Spleen (tissue), 11 donors: ENCODE measurements around the gene PER1. TPM values are rescaled to one million over a fixed set of nuclear protein-coding genes. Genes with fewer than 3 reads are reported as not detected.

Experiments
- DNase-seq: peaks from one replicate; pipeline ENCODE4 v3.0.0-alpha.2; 2020
- H3K27ac ChIP-seq, 8 donors: fragments of 200-600 bp; sonication (generic) in 7 of 8; 1 replicate in 4 of 8; 2 replicates in 4 of 8; pipeline versions ENCODE4 v1.5.0 to v1.8.0; 2016 to 2021; ENCODE audit warnings: inconsistent platforms in 4 of 8, mild to moderate bottlenecking in 4 of 8, moderate library complexity in 1 of 8
- H3K27me3 ChIP-seq, 7 donors: fragments of 200-600 bp; sonication (generic) in 6 of 7; replicated peaks in 1 of 7; 1 replicate in 4 of 7; 2 replicates in 3 of 7; pipeline versions ENCODE4 v1.5.0 to v1.8.0; 2016 to 2021; ENCODE audit warnings: inconsistent platforms in 3 of 7, mild to moderate bottlenecking in 1 of 7
- H3K36me3 ChIP-seq, 6 donors: fragments of 200-600 bp; sonication (generic) in 5 of 6; 1 replicate in 4 of 6; 2 replicates in 2 of 6; pipeline versions ENCODE4 v1.5.0 to v1.8.0; 2016 to 2021; ENCODE audit warnings: inconsistent platforms in 2 of 6
- H3K4me1 ChIP-seq, 6 donors: fragments of 200-600 bp; sonication (generic) in 5 of 6; 1 replicate in 3 of 6; 2 replicates in 3 of 6; pipeline versions ENCODE4 v1.5.0 to v1.8.0; 2016 to 2021; ENCODE audit warnings: inconsistent platforms in 3 of 6
- H3K4me3 ChIP-seq, 8 donors: fragments of 200-600 bp; sonication (generic) in 7 of 8; 1 replicate in 4 of 8; 2 replicates in 4 of 8; pipeline versions ENCODE4 v1.5.0 to v1.8.0; 2016 to 2021; ENCODE audit warnings: inconsistent platforms in 4 of 8, mild to moderate bottlenecking in 4 of 8, moderate library complexity in 2 of 8
- H3K9me3 ChIP-seq, 8 donors: fragments of 200-600 bp; sonication (generic) in 7 of 8; 1 replicate in 4 of 8; 2 replicates in 4 of 8; pipeline versions ENCODE4 v1.5.0 to v1.8.0; 2016 to 2021; ENCODE audit warnings: inconsistent platforms in 4 of 8
- CTCF ChIP-seq, 11 experiments: fragments of 200-600 bp in 7 of 11; fragments of 450-650 bp in 4 of 11; sonication (generic) in 4 of 11; IDR thresholded peaks in 8 of 11; conservative IDR thresholded peaks in 3 of 11; 1 replicate in 7 of 11; 2 replicates in 4 of 11; pipeline versions ENCODE4 v1.4.0 to v1.8.0; 2016 to 2021; ENCODE audit warnings: antibody characterized with exemption in 11 of 11, inconsistent platforms in 4 of 11, mild to moderate bottlenecking in 1 of 11
- POLR2A ChIP-seq, 3 donors: fragments of 450-650 bp; IDR thresholded peaks; one replicate each; pipeline ENCODE4 v1.5.1; 2017; ENCODE audit warnings: antibody characterized with exemption in 3 of 3, mild to moderate bottlenecking in 1 of 3
- POLR2AphosphoS5 ChIP-seq, 3 donors: sonication (generic); formaldehyde crosslinking; IDR thresholded peaks; one replicate each; pipeline ENCODE4 v1.5.1; 2017; ENCODE audit warnings: antibody characterized with exemption in 3 of 3
- WGBS, 5 donors: extraction: QIAGEN DNeasy Blood & Tissue Kit in 3 of 5; methylation state at CpG; one replicate each; pipeline versions ENCODE4 v1.1.5 to v1.1.7; 2013 to 2018; 5-methylcytosine and 5-hydroxymethylcytosine counted together
- intact Hi-C: fragments of 100-400 bp; cut with DNase I; formaldehyde crosslinking; loops from one replicate; pipeline ENCODE4 v1.15.0; 2023; ENCODE audit warnings: low total_unique reads
- polyA plus RNA-seq, 3 donors: library from polyadenylated mRNA; stranded (reverse); fragments of 200-250 nt; gene quantifications; one replicate each; pipeline ENCODE4 v1.2.1, GENCODE V29; 2013
- total RNA-seq, 7 donors: library from RNA; depleted of rRNA in 3 of 7; stranded (reverse); fragments of >200 nt in 3 of 7; fragmentation: NEBNext Ultra II Directional in 4 of 7; extraction: Animal tissue kit (Norgen Biotek cat#: 25700) in 4 of 7; gene quantifications; one replicate each; pipeline versions ENCODE4 v1.1.0 to v1.2.1, GENCODE V29; 2016 to 2021
- donor health status: healthy with polysubstance abuse.
- donor health status: DM: no; HTN: no; CAD: no; lungs with moderate emphysema.
- donor health status: DM: no; HTN: no; CAD: no.
- donor health status: Bipolar disorder and iron deficiency.
- donor health status: healthy.
- donor health status: DM: no; HTN: no; CAD: no.
- donor health status: DM: yes; HTN: yes; CAD: no.

Gene PER1
- total and polyA plus RNA-seq, 10 donors = 12.6 to 213 (median 73.5) TPM

DNA sequence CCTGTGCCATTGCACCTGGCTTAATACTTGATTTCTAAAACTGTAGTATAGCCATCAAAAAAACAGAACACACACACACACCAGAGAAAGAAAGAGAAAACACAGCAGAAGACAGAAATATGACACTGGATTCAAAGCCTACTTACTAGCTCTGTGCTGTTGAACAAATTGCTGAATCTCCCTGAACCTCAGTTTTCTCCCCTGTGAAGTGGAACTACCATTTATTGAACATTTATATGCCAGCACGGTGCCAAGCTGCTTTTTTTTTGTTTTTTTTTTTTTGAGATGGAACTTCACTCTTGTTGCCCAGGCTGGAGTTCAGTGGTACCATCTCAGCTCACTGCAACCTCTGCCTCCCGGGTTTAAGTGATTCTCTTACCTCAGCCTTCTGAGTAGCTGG, 51.4 kb downstream of the PER1 start:
- intact Hi-C loops = no loop called here
- WGBS, 5 donors = 82 to 89% (median 87%) methylated on average over 2 of the region's 2 CpGs
- no peaks in the 10 kb centered on the region for H3K9me3 ChIP-seq

GRCh38 chr17:8100111-8100510, 52.1 kb downstream of the PER1 start:
- Histone ChIP-seq H3K4me1 (no peaks in the 10 kb centered on the region), H3K36me3 (no peaks in the 10 kb centered on the region), H3K4me3 (no peak overlapping the region), H3K27me3 (peaks cover 0 to 18% (median 0%) of the 10 kb centered on the region in 7 donors), H3K27ac (no peak overlapping the region), H3K9me3 (no peaks in the 10 kb centered on the region)
- intact Hi-C loops = no loop called here
- TF ChIP-seq POLR2AphosphoS5 (IDR thresholded peaks at IDR 0.05) (no peak), CTCF (IDR thresholded peaks at IDR 0.05 in 8 of 11, conservative IDR thresholded peaks at IDR 0.05 in 3 of 11) (no peak), POLR2A (IDR thresholded peaks at IDR 0.05) (no peak)
- no peak for DNase-seq
- 22 to 45% (median 37%) methylated on average over 2 of the region's 2 CpGs for WGBS, 5 donors

More for the DNA sequence above, 51.4 kb downstream of the PER1 start:
- DNase-seq = no peak
- Histone ChIP-seq H3K27me3 (peaks cover 0 to 13% (median 0%) of the 10 kb centered on the region in 7 donors), H3K4me3 (no peak overlapping the region), H3K36me3 (no peaks in the 10 kb centered on the region), H3K27ac (no peak overlapping the region), H3K4me1 (no peaks in the 10 kb centered on the region)
- TF ChIP-seq POLR2AphosphoS5 (IDR thresholded peaks at IDR 0.05) = no peak
- TF ChIP-seq POLR2A (IDR thresholded peaks at IDR 0.05) = no peak
- no peak for TF ChIP-seq CTCF (IDR thresholded peaks at IDR 0.05 in 8 of 11, conservative IDR thresholded peaks at IDR 0.05 in 3 of 11)

DNA sequence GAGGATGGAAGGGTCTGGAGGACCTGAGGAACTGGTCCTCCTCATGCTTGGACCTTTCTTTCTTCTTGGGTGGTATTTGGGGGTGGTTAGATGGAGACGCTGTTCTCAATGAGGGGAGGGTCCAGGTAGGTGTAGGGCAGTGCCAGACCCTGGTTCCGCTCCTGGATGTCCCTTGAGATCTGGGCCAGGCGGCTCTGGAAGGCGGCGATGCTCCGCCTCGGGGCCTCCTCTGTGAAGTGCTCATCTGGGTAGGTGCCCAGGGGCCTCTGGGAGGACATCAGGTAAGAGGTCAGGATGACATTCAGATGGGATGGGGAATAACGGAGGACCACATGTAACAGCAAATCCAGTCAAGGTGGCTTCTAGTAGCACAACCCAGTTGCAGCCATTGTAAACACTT, 55.7 kb downstream of the PER1 start:
- DNase-seq = no peak
- peaks cover 0 to 9% (median 3%) of the 10 kb centered on the region in 6 donors for H3K4me1 ChIP-seq
- H3K27ac ChIP-seq = no peak overlapping the region
- WGBS, 5 donors = 85 to 98% (median 92%) methylated on average over 7 to 8 of the region's 8 CpGs
- intact Hi-C loops = no loop called here
- no peaks in the 10 kb centered on the region for H3K36me3 ChIP-seq
- no peak for TF ChIP-seq POLR2AphosphoS5 (IDR thresholded peaks at IDR 0.05)
- no peak overlapping the region for H3K4me3 ChIP-seq
- no peaks in the 10 kb centered on the region for H3K9me3 ChIP-seq
- H3K27me3 ChIP-seq = peaks cover 0 to 44% (median 0%) of the 10 kb centered on the region in 7 donors

DNA sequence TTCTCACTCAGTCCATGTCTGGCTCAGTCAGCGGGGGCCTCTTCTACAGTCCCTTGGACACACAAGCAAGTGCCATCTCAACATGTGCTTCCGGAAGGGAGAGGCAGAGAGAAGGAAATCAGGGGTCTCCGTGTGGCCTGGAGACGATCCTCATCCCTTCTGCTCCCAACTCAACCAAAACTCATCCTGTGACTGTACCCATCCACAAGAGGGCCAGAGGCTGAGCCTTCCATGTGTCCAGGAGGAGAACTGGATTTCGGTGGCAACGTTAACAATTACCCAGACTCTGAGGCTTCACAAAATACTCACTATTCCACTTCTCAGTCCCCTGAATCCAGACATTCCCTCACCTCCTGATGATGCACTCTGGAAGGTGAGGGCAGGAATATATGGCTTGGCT, 56.8 kb downstream of the PER1 start:
- Histone ChIP-seq H3K4me1 (peaks cover 0 to 21% (median 8%) of the 10 kb centered on the region in 6 donors), H3K27me3 (peaks cover 0 to 55% (median 0%) of the 10 kb centered on the region in 7 donors)

More for the DNA sequence above, 56.8 kb downstream of the PER1 start:
- H3K9me3 ChIP-seq = no peaks in the 10 kb centered on the region
- H3K36me3 ChIP-seq = no peaks in the 10 kb centered on the region
- 68 to 91% (median 71%) methylated on average over 6 of the region's 6 CpGs for WGBS, 5 donors
- TF ChIP-seq POLR2A (IDR thresholded peaks at IDR 0.05) (no peak), CTCF (IDR thresholded peaks at IDR 0.05 in 8 of 11, conservative IDR thresholded peaks at IDR 0.05 in 3 of 11) (no peak), POLR2AphosphoS5 (IDR thresholded peaks at IDR 0.05) (no peak)
- intact Hi-C loops = no loop called here
- no peak overlapping the region for H3K4me3 ChIP-seq
- DNase-seq = no peak
- H3K27ac ChIP-seq = no peak overlapping the region
